Measurements from ENCODE around the gene ADAMTS3. TPM values are rescaled to one million over a fixed set of nuclear protein-coding genes. Genes with fewer than 3 reads are reported as not detected.
"Not testable (repeated sequence)": the region's sequence is repeated elsewhere in the genome, so short reads cannot be mapped to it uniquely, and the experiment has no call there.

The ADAMTS3 gene
- total RNA-seq, 2 donors from 2014 or later, result 5.8 to 13.0 TPM

- no peak for DNase-seq
- no peaks in the 10 kb centered on the region for H3K4me1 ChIP-seq (ENCODE audit: control insufficient read depth, insufficient read depth, low read length)
- Mint-ChIP-seq H3K27me3 (ENCODE audit: insufficient read depth) (no peaks in the 10 kb centered on the region), H3K4me1 (no peaks in the 10 kb centered on the region), H3K36me3 (ENCODE audit: low read depth) (peaks cover 2% of the 10 kb centered on the region), H3K9me3 (peaks cover 2% of the 10 kb centered on the region), H3K27ac (no peak overlapping the region), H3K4me3 (no peak overlapping the region)
- H3K27ac ChIP-seq (ENCODE audit: low read depth, low read length), result no peak overlapping the region
- H3K9ac ChIP-seq (ENCODE audit: extremely low read depth, low read length, poor library complexity, severe bottlenecking), result no peak overlapping the region
- TF ChIP-seq CTCF (conservative IDR thresholded peaks at IDR 0.05), result no peak
- no peak overlapping the region for H3K4me3 ChIP-seq (ENCODE audit: low read length)
- H3K36me3 ChIP-seq (ENCODE audit: control insufficient read depth, insufficient read depth, low read length), result no peaks in the 10 kb centered on the region
- H3K9me3 ChIP-seq (ENCODE audit: control insufficient read depth, low read length), result no peaks in the 10 kb centered on the region
- 80 to 100% methylated on average over 1 of the region's 1 CpG for WGBS, 2 experiments (ENCODE audit: insufficient coverage in 1 of 2, insufficient read length in 1 of 2)
- H3K27me3 ChIP-seq (ENCODE audit: control insufficient read depth, insufficient read depth, low read length, poor library complexity, severe bottlenecking), result no peaks in the 10 kb centered on the region
These were observed 22.6 kb downstream of the ADAMTS3 start for GRCh38 chr4:72546456-72546855.

GRCh38 chr4:72540694-72541093, 28.3 kb downstream of the ADAMTS3 start:
- not testable (repeated sequence) for H3K27me3 Mint-ChIP-seq (ENCODE audit: insufficient read depth); H3K27ac Mint-ChIP-seq; H3K4me1 Mint-ChIP-seq; H3K4me3 ChIP-seq (ENCODE audit: low read length); H3K27me3 ChIP-seq (ENCODE audit: control insufficient read depth, insufficient read depth, low read length, poor library complexity, severe bottlenecking); H3K36me3 ChIP-seq (ENCODE audit: control insufficient read depth, insufficient read depth, low read length); H3K9me3 ChIP-seq (ENCODE audit: control insufficient read depth, low read length); H3K4me3 Mint-ChIP-seq; DNase-seq; H3K9ac ChIP-seq (ENCODE audit: extremely low read depth, low read length, poor library complexity, severe bottlenecking); H3K4me1 ChIP-seq (ENCODE audit: control insufficient read depth, insufficient read depth, low read length); H3K27ac ChIP-seq (ENCODE audit: low read depth, low read length)
- peaks cover 25% of the 10 kb centered on the region for H3K9me3 Mint-ChIP-seq
- peaks cover 14% of the 10 kb centered on the region for H3K36me3 Mint-ChIP-seq (ENCODE audit: low read depth)
- 82 to 100% methylated on average over 1 of the region's 1 CpG for WGBS, 2 experiments (ENCODE audit: insufficient coverage in 1 of 2, insufficient read length in 1 of 2)

GRCh38 chr4:72538006-72538405, 31.0 kb downstream of the ADAMTS3 start:
- H3K4me1 ChIP-seq (ENCODE audit: control insufficient read depth, insufficient read depth, low read length), result no peaks in the 10 kb centered on the region
- no peaks in the 10 kb centered on the region for H3K27me3 ChIP-seq (ENCODE audit: control insufficient read depth, insufficient read depth, low read length, poor library complexity, severe bottlenecking)
- 83 to 92% methylated on average over 1 of the region's 1 CpG for WGBS, 2 experiments (ENCODE audit: insufficient coverage in 1 of 2, insufficient read length in 1 of 2)
- no peak overlapping the region for H3K9ac ChIP-seq (ENCODE audit: extremely low read depth, low read length, poor library complexity, severe bottlenecking)
- peaks cover 25% of the 10 kb centered on the region for H3K9me3 Mint-ChIP-seq
- H3K4me3 Mint-ChIP-seq, result no peak overlapping the region
- no peaks in the 10 kb centered on the region for H3K4me1 Mint-ChIP-seq
- no peaks in the 10 kb centered on the region for H3K36me3 ChIP-seq (ENCODE audit: control insufficient read depth, insufficient read depth, low read length)
- H3K27ac ChIP-seq (ENCODE audit: low read depth, low read length), result no peak overlapping the region
- no peak overlapping the region for H3K4me3 ChIP-seq (ENCODE audit: low read length)
- TF ChIP-seq CTCF (conservative IDR thresholded peaks at IDR 0.05), result no peak
- H3K36me3 Mint-ChIP-seq (ENCODE audit: low read depth), result peaks cover 14% of the 10 kb centered on the region
- H3K9me3 ChIP-seq (ENCODE audit: control insufficient read depth, low read length), result no peaks in the 10 kb centered on the region
- no peak overlapping the region for H3K27ac Mint-ChIP-seq
- no peaks in the 10 kb centered on the region for H3K27me3 Mint-ChIP-seq (ENCODE audit: insufficient read depth)
- DNase-seq, result no peak

GRCh38 chr4:72536443-72536842, 32.6 kb downstream of the ADAMTS3 start:
- WGBS, 2 experiments (ENCODE audit: insufficient coverage in 1 of 2, insufficient read length in 1 of 2), result 80% methylated on average over 1 of the region's 1 CpG; no CpG with 5 or more reads in 1 of the 2 experiments
- no peaks in the 10 kb centered on the region for H3K36me3 ChIP-seq (ENCODE audit: control insufficient read depth, insufficient read depth, low read length)
- no peaks in the 10 kb centered on the region for H3K27me3 ChIP-seq (ENCODE audit: control insufficient read depth, insufficient read depth, low read length, poor library complexity, severe bottlenecking)
- Mint-ChIP-seq H3K27ac (no peak overlapping the region), H3K4me1 (no peaks in the 10 kb centered on the region), H3K36me3 (ENCODE audit: low read depth) (peaks cover 13% of the 10 kb centered on the region), H3K9me3 (peaks cover 22% of the 10 kb centered on the region), H3K4me3 (no peak overlapping the region), H3K27me3 (ENCODE audit: insufficient read depth) (no peaks in the 10 kb centered on the region)
- H3K4me1 ChIP-seq (ENCODE audit: control insufficient read depth, insufficient read depth, low read length), result no peaks in the 10 kb centered on the region
- no peak for DNase-seq
- H3K9ac ChIP-seq (ENCODE audit: extremely low read depth, low read length, poor library complexity, severe bottlenecking), result no peak overlapping the region
- no peak overlapping the region for H3K27ac ChIP-seq (ENCODE audit: low read depth, low read length)
- H3K4me3 ChIP-seq (ENCODE audit: low read length), result no peak overlapping the region
- no peak for TF ChIP-seq CTCF (conservative IDR thresholded peaks at IDR 0.05)
- no peaks in the 10 kb centered on the region for H3K9me3 ChIP-seq (ENCODE audit: control insufficient read depth, low read length)
